ENCODE measurements around the gene REPIN1. TPM values are rescaled to one million over a fixed set of nuclear protein-coding genes. Genes with fewer than 3 reads are reported as not detected.

Gene REPIN1
- polyA plus RNA-seq, 12 donors = 49.8 to 195 (median 67.2) TPM

DNA sequence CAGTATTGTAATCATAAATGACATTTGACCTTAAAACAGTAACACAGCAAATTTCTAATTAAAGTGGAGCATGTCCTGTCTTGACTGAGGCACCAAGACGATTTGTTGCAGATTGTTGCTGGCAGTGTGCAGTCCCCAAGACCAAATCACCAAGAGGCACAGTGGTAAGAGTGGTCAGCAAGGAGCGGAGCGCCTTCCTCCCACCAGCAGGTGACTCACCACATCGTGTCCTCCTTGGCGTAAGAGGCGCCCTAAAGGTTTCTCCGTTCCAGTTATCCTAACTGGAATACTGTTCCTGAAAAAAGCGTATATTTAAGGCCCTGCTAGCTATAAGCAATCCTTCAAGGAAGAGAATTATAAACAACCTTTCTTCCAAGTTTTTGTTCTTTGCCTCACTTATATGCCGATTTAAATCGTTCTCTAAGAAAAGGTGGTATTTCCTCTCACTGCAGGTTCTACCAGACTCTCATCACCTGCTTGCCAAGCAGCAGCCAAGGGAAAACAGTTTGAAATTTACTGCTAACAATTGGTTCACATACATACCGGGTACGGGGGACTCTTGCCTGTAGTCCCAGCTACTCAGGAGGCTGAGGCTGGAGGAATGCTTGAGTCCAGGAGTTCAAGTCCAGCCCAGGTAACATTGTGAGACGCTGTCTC lies 10.7 kb upstream of the REPIN1 start:
- no peak for DNase-seq

- no peak for DNase-seq
These were observed 10.2 kb upstream of the REPIN1 start for GRCh38 chr7:150358433-150358832.

DNA sequence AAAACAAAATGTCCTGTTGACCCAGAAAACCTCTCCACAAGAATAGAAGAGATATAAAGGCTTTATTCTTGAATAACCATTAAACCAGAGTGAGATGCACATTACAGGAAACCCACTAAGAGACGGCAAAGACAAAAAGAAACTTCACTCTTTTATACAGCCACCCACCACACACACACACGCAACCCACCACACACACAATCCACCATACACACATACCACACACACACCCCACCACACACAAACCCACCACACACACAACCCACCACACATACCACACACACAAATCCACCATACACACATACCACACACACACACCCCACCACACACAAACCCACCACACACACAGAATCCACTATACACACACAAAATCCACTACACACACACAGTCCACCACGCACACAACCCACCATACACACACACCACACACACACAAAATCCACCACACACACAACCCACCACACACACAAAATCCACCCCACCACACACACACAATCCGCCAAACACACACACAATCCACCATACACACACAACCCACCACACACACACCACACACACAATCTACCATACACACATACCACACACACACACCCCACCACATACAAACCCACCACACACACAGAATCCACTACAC lies 9.5 kb upstream of the REPIN1 start:
- DNase-seq = no peak

- no peak for DNase-seq
These were observed 8.8 kb upstream of the REPIN1 start for GRCh38 chr7:150359622-150360362.

- no peak for DNase-seq
These were observed 8.1 kb upstream of the REPIN1 start for GRCh38 chr7:150360363-150361058.

- DNase-seq = no peak
These were observed 7.2 kb upstream of the REPIN1 start for GRCh38 chr7:150361402-150361801.

DNA sequence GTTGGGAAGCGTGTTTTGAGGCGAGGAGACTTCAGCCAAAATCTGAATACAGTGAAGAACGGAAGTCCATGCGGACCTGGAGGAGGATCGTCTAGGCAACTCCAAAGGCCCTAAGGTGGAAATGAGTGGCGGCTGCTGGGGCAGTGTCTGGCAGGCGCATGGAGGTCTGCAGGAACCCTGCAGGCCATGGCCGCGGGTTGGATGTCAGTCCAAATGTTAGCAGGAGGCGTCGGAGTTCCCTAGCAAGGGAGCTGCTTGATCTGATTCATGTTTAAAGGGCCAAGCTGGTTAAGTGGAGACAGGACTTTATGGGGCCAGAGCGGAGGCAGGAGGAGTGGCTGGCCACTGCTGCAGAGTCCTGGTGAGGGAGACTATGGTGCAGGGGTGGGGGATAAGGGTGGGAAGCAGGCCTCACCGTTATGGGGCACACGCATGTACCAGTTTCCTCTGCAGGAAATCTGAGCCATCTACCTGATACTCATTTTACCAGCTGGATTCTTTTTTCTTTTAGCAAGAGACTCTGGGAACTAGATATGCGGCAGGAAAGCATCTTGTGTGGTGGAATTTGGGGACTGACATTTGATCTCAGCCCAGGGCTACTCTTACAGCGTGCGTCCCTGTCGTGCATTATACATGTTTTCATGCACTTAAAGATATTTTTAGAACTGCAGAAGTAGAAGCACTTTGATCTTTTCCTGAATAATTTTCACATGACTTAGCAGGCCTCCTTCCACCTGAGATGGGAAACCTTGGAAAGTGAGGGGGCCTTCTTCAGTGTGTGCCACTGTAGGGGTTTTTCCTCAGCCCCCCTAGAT lies 6.6 kb upstream of the REPIN1 start:
- DNase-seq = no peak

DNA sequence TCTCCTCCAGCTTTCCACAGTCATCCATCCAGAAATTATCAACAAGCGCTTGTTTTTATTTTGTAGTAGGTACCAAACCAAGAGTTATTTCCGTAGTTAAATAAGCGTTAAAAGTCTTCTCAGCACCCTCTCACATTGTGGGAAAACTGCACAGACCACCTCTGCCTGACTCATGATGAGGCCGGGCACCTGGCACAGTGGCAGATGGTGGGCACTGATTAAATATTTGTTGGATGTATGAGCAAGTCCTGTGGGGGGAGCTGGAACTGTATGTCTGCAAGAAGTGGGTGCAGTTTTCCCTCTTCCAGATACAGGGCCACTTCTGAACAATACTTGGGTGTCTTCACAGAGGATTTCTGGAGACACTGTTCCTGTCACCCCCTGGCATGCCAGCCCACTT lies 5.3 kb upstream of the REPIN1 start:
- no peak for DNase-seq

GRCh38 chr7:150363872-150364271 lies 4.8 kb upstream of the REPIN1 start:
- DNase-seq = no peak

DNA sequence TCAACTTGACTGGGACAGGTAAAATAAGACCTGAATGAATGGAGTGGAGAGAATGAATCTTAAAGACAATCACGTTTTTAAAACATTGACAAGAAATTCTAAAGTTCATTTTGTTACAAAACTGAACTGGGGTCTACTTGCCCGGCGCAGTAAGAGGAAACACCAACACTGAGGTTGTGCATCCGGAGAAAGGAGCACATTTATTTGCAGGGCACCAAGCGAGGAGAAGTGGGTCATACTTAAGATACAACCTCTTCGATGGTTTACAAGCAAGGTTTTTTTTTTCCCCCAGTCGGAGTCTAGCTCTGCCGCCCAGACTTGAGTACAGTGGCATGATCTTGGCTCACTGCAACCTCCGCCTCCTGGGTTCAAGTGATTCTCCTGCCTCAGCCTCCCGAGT lies 3.4 kb upstream of the REPIN1 start:
- DNase-seq = no peak

DNA sequence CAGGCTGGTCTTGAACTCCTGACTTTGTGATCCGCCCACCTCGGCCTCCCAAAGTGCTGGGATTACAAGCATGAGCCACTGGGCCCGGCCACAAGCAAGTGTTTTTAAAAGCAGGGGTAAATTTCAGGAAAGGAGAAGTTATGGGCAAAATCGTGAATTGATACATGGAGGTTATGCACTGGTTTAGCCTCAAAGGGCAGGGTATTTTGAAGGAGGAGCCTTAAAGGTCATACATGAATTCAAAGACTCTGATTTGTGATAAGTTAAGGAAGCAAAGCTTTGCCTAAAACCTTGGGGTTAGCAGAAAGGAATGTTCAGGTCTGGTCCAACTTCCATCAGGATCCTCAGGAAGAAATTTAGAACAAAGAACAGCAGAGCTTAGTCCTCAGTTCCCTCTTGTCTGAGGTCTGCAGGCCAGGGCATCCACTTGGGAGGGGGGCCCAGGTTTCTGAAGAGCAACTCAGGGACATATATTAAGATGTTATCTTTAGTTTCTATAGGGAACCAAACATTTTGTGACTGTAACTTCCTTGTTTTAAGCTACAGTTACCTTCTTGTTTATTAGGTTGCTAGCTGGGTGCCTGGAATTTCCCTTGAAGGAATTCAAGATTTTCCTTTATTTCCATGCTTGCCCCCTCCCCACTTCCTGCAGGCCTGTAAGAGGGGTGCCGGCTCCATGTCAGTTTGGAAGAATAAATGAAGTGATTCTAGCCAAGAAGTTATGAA lies 2.8 kb upstream of the REPIN1 start:
- no peak for DNase-seq

DNA sequence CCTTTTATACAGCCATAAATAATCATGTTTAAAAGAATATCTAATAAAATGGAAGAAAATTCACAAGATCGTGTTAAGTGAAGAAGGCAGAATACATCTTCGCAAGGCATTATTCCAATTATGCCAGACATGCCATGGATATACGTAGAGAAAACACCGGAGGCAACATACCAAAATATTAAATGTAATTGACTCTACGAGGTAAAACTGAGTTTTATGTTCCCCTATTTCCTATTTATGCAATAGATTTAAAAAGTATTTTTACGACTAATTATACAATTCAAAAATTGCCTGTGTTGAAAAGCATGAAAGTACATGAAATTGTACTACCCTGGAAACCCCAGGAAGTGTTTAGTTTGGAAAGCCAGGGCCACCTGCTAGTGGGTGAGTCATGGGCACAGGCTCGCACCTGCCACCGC lies 936 bp upstream of the REPIN1 start:
- DNase-seq = no peak

- DNase-seq = peak; percentile 36
These were observed 494 bp downstream of the REPIN1 start for GRCh38 chr7:150368884-150369747.

- DNase-seq = no peak
These were observed 1.3 kb downstream of the REPIN1 start for GRCh38 chr7:150369748-150370501.

- no peak for DNase-seq
These were observed 2.0 kb downstream of the REPIN1 start for GRCh38 chr7:150370612-150371071.

GRCh38 chr7:150371131-150371995 lies 2.7 kb downstream of the REPIN1 start:
- DNase-seq = no peak

DNA sequence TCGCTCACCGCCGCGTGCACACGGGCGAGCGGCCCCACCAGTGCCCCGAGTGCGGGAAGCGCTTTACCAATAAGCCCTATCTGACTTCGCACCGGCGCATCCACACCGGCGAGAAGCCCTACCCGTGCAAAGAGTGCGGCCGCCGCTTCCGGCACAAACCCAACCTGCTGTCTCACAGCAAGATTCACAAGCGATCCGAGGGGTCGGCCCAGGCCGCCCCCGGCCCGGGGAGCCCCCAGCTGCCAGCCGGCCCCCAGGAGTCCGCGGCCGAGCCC lies 3.3 kb downstream of the REPIN1 start:
- no peak for DNase-seq
